ENCODE data around the gene MTAP. TPM values are rescaled to one million over a fixed set of nuclear protein-coding genes. Genes with fewer than 3 reads are reported as not detected.

MTAP gene
- total and polyA plus RNA-seq, 9 of the 15 experiments (the other 6 are each of a cell fraction or from before 2014, with no cell fraction given): 0.07 TPM; not detected in 8

DNA sequence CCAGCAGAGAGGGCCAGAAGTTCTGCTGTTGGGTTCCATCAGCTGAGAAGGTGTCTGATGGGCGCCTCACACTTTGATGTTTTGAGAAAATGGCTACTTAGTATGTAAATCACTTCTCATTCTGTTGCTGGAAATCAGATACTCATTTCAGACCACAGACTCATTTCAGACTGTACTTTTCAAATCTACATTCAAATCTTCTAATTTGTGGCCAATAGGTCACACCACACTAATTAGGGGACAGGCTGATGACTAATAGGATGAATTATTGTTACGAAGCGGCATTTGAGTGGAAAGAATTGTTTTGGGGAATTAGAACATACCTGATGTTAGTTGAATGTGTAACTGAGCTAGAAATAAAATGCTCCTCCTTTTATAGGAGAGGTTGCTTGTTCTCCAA lies 13.2 kb downstream of the MTAP start:
- Histone ChIP-seq H4K20me1 (replicated peaks; ENCODE audit: control insufficient read depth, insufficient read depth, low read length) (no peaks in the 10 kb centered on the region), H3K9ac (ENCODE audit: insufficient read depth in 1 of 2, low read depth in 2 of 2, low read length in 2 of 2) (no peak overlapping the region), H3K27ac (ENCODE audit: extremely low read depth, low read depth, low read length) (no peak overlapping the region), H3K36me3 (ENCODE audit: control insufficient read depth, insufficient read depth, low read length) (no peaks in the 10 kb centered on the region), H3K4me1 (replicated peaks in 1 of 2; ENCODE audit: control insufficient read depth in 2 of 2, insufficient read depth in 2 of 2, low read length in 2 of 2) (no peaks in the 10 kb centered on the region), H3K4me2 (ENCODE audit: insufficient read depth, low read length) (no peak overlapping the region), H3K9me3 (replicated peaks; ENCODE audit: control insufficient read depth, insufficient read depth, low read depth, low read length) (no peaks in the 10 kb centered on the region), H3K79me2 (ENCODE audit: control insufficient read depth, insufficient read depth, low read length) (no peaks in the 10 kb centered on the region), H2AFZ (ENCODE audit: low read depth, low read length) (no peak overlapping the region), H3K4me3 (no peak overlapping the region), H3K27me3 (ENCODE audit: control insufficient read depth in 2 of 2, insufficient read depth in 2 of 2, low read length in 2 of 2) (no peaks in the 10 kb centered on the region), H3K9me1 (ENCODE audit: control insufficient read depth, insufficient read depth, low read length) (no peaks in the 10 kb centered on the region)
- no TSS peak for BruUV-seq (replicated peaks)
- ATAC-seq: no peak
- TF ChIP-seq GATAD2B (IDR thresholded peaks at IDR 0.05; ENCODE audit: borderline replicate concordance) (no peak), MIER1 (IDR thresholded peaks at IDR 0.05; ENCODE audit: low read depth) (no peak), HDAC2 (IDR thresholded peaks at IDR 0.05) (no peak), ZNF384 (IDR thresholded peaks at IDR 0.05; ENCODE audit: low read depth, low read length) (no peak), FOSL1 (tag; conservative IDR thresholded peaks at IDR 0.05) (no peak), XRCC4 (IDR thresholded peaks at IDR 0.05; ENCODE audit: extremely low read depth, insufficient read depth, insufficient read length) (no peak), TAF9B (IDR thresholded peaks at IDR 0.05; ENCODE audit: partially characterized antibody) (no peak), RBM39 (optimal IDR thresholded peaks at IDR 0.05; ENCODE audit: low read depth, low read length) (no peak), PYGO2 (tag; IDR thresholded peaks at IDR 0.05) (no peak), NR2C1 (IDR thresholded peaks at IDR 0.05) (no peak), NR2C1 (tag; IDR thresholded peaks at IDR 0.05) (no peak), ZNF79 (CRISPR knock-in tag; IDR thresholded peaks at IDR 0.05; ENCODE audit: low read depth) (no peak), ZBED1 (IDR thresholded peaks at IDR 0.05) (no peak), GTF2A2 (tag; IDR thresholded peaks at IDR 0.05) (no peak)
- TF ChIP-seq, protein P1, sequence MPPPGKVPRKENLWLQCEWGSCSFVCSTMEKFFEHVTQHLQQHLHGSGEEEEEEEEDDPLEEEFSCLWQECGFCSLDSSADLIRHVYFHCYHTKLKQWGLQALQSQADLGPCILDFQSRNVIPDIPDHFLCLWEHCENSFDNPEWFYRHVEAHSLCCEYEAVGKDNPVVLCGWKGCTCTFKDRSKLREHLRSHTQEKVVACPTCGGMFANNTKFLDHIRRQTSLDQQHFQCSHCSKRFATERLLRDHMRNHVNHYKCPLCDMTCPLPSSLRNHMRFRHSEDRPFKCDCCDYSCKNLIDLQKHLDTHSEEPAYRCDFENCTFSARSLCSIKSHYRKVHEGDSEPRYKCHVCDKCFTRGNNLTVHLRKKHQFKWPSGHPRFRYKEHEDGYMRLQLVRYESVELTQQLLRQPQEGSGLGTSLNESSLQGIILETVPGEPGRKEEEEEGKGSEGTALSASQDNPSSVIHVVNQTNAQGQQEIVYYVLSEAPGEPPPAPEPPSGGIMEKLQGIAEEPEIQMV (tag; conservative IDR thresholded peaks at IDR 0.05; ENCODE audit: low read depth): no peak
- TF ChIP-seq, protein P2, sequence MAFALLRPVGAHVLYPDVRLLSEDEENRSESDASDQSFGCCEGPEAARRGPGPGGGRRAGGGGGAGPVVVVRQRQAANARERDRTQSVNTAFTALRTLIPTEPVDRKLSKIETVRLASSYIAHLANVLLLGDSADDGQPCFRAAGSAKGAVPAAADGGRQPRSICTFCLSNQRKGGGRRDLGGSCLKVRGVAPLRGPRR (CRISPR knock-in tag; IDR thresholded peaks at IDR 0.05): no peak
- intact Hi-C loops (cut with micrococcal nuclease) (no loop called here), in situ Hi-C loops (cut with MboI) (no loop called here)
- FAIRE-seq: no peak
- DNase-seq (ENCODE audit: extremely low read depth in 1 of 4, low spot score in 3 of 4): no peak
- WGBS (ENCODE audit: insufficient coverage, low coverage, missing lambda C conversion rate): no CpG with 5 or more reads among the region's 3 CpGs
- POLR2A ChIA-PET: no interaction called here
- CTCF ChIA-PET (ENCODE audit: low intra/inter-chr PET ratio): no interaction called here
